Measurements from ENCODE around the gene PVALB.

GRCh38 chr22:36764060-36764459, 52.8 kb downstream of the PVALB start:
- TF ChIP-seq CBFB (IDR thresholded peaks at IDR 0.05; ENCODE audit: low read depth) (no peak), TAF1 (IDR thresholded peaks at IDR 0.05; ENCODE audit: borderline replicate concordance, low read depth, low read length) (no peak), EZH2 (IDR thresholded peaks at IDR 0.05; ENCODE audit: borderline replicate concordance, control insufficient read depth, low read depth, low read length) (no peak), POU2F2 (IDR thresholded peaks at IDR 0.05; ENCODE audit: borderline replicate concordance, low read depth, low read length) (no peak), CTCF (IDR thresholded peaks at IDR 0.05 in 2 of 3, conservative IDR thresholded peaks at IDR 0.05 in 1 of 3; ENCODE audit: control insufficient read depth in 2 of 3, extremely low read depth in 1 of 3, insufficient read depth in 1 of 3, low read depth in 3 of 3, low read length in 3 of 3) (no peak), USF2 (IDR thresholded peaks at IDR 0.05; ENCODE audit: borderline replicate concordance, low read depth, low read length) (no peak), STAT1 (conservative IDR thresholded peaks at IDR 0.05) (no peak)

Data from GM12878 (cell line).